HT-29 (cell line): ENCODE data around the gene RASA2. TPM values are rescaled to one million over a fixed set of nuclear protein-coding genes. Genes with fewer than 3 reads are reported as not detected.

Experiments used
- DNase-seq: peaks from one replicate; pipeline ENCODE4 v3.0.0-alpha.2; 2015; ENCODE audit warnings: low spot score
- total RNA-seq: library from RNA; depleted of rRNA; stranded (reverse); fragments of >200 nt; shearing (Covaris generic); gene quantifications from 2 replicates; pipeline ENCODE4 v1.2.3, GENCODE V29; 2014; rRNA removed

Gene RASA2, protein sequence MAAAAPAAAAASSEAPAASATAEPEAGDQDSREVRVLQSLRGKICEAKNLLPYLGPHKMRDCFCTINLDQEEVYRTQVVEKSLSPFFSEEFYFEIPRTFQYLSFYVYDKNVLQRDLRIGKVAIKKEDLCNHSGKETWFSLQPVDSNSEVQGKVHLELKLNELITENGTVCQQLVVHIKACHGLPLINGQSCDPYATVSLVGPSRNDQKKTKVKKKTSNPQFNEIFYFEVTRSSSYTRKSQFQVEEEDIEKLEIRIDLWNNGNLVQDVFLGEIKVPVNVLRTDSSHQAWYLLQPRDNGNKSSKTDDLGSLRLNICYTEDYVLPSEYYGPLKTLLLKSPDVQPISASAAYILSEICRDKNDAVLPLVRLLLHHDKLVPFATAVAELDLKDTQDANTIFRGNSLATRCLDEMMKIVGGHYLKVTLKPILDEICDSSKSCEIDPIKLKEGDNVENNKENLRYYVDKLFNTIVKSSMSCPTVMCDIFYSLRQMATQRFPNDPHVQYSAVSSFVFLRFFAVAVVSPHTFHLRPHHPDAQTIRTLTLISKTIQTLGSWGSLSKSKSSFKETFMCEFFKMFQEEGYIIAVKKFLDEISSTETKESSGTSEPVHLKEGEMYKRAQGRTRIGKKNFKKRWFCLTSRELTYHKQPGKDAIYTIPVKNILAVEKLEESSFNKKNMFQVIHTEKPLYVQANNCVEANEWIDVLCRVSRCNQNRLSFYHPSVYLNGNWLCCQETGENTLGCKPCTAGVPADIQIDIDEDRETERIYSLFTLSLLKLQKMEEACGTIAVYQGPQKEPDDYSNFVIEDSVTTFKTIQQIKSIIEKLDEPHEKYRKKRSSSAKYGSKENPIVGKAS
- total RNA-seq, result 2.7 and 3.0 TPM in 2 replicates

DNA sequence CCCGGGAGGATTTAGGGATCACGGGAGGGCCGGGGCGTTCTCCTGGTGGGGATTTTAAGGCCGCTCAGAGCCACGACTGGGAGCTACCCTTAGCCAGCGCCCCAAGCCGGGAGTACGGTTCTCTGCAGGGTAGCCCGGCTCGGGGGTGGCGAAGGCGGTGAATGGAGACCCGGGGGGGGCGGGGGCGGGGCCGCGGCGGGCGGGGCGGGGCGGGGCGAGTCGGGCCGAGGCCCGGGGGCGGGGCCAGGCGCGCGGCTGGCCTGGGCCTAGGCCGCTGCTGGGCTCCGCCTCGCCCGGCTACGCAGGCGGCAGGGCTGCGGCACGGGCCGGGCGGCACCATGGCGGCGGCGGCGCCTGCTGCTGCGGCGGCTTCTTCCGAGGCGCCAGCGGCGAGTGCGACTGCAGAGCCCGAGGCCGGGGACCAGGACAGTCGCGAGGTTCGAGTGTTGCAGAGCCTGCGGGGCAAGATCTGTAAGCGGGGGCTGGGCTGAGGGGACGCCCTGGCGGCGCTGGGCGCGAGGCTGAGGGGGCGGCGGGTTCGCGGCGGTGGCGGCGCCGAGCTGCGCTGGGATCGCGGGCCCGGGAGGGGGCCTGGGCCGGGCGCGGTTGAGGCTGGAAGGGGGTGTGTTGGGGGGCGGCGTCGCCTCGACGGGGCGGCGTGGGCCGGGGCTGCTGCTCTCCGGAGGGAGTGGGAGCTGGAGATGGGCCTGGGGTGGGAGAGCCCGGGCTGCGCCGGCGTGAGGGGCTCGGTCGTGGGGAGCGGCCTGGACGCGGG is at the start of gene RASA2:
RASA2 (plus strand) TSS at position 282 of the 775 bp plus-strand sequence; CDS start at position 339, 57 bp downstream.
- peak; percentile 73 for DNase-seq

DNA sequence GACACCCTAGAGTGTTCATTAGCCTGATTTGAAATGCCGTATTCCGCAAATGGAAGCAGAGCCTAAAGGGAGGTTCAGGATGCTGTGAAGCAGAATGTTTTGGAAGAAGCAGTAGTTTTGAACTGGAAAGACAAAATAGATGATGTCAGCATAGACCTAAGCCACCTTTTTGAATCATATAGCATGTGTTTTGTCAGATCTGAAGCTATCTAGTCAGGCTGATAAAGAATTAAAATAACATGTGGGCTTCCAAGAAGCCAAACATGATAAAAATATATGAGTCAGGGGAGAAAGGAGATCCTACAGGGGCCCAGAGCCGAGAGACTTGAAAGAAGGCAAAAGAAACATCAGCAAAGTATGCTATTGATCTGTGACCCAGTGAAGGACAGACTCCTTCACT is 47.2 kb upstream of the RASA2 start:
- DNase-seq, result no peak

DNA sequence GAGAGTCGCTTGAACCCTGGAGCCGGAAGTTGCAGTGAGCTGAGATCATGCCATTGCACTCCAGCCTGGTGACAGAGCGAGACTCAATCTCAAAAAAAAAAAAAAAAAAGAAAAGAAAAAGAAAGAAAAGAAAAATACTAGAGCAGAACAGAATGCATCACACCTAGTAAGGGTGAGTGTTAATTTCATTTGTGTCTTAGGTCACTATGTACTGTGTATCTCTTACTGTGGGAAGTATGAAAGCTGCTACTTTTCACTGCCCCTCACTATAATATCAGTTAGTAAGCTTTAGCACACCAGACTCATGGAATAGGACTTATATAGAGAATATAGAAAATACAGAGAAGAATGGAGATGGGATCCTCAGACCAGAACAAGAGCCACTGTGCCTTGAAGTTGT is 45.9 kb upstream of the RASA2 start:
- no peak for DNase-seq

DNA sequence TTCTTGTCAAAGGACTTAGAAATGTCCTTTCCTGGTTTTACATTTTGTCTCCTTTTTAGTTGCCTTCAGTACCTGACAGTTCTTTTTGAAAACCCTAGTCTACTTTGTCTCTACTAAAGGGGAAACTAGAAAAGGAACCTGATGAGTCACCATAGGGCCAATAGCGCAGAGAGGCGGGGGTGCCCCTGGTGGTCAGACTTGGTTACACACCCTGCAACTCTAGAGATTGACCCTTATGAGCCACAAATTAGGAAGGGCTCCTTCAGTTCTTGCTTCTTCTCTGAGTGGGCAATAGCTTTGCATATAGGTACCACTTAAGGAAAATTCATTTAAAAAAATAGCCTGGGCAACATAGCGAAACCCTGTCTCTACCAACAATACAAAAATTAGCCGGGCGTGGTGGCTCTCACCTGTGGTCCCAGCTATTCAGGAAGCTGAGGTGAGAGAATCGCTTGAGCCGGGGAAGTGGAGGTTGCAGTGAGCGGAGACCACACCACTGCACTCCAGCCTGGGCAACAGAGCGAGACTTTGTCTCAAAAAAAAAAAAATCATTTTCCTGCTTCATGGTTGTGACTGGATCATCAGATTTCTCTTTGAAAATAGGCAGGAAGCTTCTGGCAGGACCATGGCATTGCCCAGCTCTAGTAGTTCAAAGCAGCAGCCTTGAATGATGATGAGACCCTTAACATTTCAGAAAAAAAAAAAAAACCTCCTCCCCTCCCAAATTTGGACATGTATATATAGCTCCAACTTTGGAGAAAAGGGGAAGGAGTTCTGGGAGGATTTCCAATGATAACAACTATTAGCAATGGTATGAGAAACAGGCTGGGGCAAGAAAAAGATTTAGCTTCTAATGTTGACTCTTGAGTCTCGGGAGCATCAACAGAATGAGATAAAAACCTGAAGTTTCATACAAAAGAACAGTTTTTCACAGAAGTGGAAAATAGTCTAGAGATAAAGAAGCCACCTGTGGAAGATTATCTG is 45.2 kb upstream of the RASA2 start:
- peak; percentile 84 for DNase-seq

DNA sequence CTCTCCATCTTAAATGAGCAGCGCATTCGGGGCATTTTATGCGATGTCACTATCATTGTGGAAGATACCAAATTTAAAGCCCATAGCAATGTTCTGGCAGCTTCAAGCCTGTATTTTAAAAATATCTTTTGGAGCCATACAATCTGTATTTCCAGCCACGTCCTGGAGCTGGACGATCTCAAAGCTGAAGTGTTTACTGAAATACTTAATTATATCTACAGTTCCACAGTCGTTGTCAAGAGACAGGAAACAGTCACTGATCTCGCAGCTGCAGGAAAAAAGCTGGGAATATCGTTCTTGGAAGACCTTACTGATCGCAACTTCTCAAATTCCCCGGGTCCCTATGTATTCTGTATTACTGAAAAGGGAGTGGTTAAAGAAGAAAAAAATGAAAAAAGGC is 44.4 kb upstream of the RASA2 start:
- DNase-seq, result no peak

DNA sequence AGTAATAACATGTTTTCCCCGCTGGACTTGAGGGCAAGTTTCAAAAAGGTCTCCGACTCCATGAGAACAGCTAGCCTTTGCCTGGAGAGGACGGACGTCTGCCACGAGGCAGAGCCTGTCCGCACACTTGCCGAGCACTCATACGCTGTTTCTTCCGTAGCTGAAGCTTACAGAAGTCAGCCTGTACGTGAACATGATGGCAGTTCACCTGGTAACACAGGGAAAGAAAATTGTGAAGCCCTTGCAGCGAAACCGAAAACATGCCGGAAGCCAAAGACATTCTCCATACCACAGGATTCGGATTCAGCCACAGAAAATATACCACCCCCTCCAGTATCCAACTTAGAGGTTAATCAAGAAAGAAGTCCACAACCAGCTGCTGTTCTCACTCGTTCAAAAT is 43.9 kb upstream of the RASA2 start:
- DNase-seq, result no peak

DNA sequence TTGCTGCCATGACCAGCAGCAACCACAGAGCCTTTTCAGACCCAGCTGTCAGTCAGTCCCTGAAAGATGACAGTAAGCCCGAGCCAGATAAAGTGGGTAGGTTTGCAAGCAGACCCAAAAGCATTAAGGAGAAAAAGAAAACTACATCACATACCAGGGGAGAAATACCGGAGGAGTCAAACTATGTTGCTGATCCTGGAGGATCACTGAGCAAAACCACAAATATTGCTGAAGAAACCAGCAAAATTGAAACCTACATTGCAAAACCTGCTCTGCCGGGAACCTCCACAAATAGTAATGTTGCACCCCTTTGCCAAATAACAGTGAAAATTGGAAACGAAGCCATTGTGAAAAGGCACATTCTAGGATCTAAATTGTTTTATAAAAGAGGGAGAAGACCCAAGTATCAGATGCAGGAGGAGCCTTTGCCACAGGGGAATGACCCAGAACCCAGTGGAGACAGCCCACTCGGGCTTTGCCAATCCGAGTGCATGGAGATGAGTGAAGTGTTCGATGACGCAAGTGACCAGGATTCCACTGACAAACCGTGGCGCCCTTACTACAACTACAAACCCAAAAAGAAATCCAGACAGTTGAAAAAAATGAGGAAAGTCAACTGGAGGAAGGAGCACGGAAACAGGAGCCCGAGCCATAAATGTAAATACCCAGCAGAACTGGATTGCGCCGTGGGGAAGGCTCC is 42.1 kb upstream of the RASA2 start:
- DNase-seq, result no peak

DNA sequence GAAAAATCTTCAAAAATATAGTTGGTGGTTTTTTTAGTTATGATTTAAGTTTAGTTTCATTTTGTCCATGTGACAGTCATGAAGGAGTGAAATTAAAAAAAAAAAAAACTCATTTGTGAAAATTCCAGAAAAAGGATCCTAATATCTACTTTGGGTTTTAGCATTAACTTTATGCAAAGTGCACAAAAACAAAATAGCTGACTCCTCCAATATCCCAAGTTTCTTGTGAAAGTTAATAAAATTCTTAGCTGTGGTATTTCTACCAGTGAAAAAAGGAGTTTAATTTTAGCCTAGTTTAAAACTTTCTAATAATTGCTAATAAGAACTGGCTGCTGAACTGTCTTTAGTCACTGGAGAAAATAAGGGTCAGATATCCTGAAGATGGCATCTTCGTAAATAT is 40.8 kb upstream of the RASA2 start:
- DNase-seq, result no peak

DNA sequence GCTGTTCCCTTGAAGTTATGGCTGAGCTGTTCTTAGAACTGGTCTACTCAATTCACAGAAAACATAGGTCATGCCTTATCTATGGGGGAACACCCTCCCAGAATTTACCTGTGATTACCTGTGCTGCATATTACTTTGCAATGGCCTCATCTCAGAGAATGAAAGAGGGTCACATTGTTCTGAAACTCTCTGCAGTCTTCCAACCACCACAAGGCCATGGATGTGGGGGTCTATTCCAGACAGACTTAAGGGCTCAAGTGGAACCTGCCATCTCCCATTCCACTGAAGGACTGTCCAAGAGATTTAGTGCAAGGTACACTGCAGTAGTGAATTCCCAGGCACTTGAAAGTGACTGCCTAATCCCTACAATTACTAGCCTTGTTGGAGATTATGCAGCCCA is 40.1 kb upstream of the RASA2 start:
- DNase-seq, result no peak

DNA sequence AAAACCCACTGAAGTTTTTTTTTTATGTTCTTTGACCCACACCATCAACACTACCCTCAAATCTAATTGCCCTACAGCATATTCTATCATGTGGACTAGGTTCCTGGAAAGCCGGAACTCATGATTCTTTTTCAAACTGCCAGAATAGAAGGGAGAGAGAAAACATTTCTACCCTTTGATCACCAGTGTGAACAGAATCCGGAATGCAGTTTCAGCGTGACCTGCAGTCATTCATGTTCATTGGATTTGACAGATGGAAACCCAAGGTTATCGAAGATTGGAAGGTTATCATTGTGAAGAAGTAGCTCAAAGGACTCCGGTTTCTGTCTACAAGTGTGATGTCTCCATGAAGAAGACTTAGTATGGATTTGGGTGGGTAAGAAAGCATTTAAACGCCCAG is 39.4 kb upstream of the RASA2 start:
- no peak for DNase-seq

DNA sequence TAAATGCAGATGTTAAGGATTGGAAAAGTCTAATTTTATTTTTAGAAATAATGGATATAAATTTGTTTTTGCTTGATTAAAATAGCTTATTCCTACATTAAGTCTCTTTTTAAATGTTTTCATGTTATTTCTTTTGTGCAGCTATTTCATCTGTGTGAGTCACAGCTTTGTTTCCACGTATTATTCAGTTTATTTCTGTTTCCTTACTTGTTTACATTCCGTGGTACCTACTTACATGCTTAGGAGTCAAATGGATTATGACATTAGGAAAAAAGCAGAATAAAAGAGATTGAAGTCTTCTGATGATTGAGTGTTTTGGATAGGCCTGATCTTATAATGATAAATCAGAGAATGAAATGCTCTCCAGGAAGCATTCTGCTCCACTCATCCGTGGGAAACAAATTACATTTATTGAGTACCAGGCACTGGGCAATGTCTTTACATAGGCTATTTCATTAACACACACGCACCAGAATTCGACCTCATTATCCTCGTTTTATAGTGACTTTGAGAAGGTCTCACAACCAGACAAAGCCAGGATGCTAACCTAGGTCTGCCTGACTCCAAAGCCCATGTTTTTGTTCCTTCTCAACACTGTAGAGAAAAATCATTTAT is 38.1 kb upstream of the RASA2 start:
- DNase-seq, result no peak

DNA sequence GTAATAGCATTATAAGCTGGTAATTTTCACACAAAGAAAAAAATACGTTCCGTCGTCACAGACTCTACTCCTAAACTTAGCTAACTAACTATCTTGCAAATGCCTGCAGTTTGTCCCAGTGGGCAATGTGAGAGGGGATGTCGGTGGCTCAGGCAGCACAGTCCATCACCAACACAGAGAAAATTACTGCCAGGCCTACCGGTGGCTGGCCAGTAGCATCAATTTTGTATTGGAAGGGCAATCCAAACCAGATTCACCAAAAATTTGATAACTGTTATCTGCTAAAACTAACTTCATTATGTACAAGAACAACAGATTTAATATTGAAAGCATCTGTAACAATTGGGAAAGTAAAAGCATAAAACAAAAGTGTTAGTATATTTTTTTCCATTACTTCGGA is 37.4 kb upstream of the RASA2 start:
- no peak for DNase-seq

DNA sequence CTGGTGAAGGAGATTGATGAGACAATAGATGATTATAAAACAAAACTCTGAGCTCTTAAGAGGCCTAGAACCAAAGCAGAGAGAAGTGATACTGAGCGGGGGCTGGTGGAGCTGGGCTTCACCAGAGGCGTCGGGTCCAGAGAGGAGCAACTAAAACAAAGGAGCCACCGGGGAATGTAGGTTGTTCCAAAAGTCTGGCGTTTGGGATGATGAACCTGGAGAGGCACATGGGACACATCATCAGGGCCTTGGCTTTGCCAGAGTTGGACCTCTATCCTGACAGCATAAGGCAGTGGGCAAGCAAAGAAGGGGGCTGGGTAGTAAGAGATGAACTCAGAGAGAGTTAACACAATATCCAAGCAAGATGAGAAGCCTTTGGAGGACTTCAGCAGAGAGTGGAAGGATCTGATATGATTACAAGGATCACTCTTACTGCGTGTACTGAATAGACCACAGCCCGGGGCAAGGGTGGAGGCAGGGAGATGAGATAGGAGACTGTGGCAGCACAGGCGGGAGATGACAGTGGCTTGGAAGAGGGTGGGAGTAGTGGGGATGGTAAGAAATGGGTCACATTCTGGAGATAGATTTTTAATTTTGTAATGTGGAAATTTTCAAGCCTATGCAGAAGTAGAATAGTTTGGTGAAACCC is 36.0 kb upstream of the RASA2 start:
- DNase-seq, result no peak

DNA sequence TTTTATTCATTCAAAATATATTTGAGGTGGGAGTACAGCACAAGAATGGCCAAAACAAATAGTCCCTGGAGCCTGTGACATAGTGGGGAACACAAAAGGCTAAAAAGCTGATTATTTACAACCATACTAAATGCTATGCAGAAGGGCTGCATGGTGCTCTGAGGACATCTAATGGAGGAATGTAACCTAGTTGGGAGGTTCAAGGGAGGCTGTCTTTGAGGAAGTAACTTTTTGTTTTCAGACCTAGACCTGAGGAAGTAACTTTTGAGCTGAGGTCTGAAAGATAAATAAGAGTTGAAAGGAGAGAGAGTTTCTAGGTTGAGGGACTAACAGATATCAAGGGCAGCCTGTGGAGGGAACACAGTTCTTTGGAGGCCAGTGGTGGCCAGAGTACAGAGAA is 34.8 kb upstream of the RASA2 start:
- DNase-seq, result peak; percentile 63

DNA sequence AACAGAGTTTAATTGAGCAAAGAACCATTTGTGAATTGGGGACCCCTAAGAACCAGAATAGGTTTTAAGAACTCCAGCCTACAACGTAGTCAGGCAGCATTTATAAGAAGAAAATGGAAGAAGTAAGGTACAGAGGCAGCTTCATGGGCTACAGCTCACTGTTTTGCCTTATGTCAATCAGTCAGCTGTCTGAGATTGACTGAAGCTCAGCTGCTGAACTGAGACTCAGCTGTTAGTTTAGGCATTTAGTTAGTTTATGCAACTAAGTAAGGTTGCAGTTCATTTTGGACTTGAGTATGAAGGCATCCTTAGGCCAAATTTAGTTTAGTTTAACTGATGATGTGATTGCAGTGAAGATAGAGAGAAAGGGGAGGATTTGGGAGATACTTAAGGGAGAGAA is 34.1 kb upstream of the RASA2 start:
- DNase-seq, result no peak

DNA sequence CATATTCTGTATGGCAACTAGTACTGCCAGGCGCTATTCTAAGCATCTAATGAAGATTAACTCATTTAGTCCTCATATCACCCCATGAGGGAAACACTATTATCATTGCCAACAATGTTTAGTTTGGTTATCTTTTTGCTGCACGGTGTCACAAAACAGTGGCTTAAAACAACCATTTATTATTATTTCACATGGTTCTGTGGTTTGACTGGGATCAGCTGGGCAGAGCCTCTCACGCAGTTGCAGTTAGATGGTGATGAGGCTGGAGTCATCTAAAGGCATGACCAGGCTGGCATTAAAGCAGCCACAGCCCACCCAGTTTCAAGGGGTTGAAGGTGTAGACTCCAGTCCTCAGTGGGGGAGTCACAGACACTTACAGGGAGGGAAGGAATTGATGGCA is 32.8 kb upstream of the RASA2 start:
- DNase-seq, result no peak

DNA sequence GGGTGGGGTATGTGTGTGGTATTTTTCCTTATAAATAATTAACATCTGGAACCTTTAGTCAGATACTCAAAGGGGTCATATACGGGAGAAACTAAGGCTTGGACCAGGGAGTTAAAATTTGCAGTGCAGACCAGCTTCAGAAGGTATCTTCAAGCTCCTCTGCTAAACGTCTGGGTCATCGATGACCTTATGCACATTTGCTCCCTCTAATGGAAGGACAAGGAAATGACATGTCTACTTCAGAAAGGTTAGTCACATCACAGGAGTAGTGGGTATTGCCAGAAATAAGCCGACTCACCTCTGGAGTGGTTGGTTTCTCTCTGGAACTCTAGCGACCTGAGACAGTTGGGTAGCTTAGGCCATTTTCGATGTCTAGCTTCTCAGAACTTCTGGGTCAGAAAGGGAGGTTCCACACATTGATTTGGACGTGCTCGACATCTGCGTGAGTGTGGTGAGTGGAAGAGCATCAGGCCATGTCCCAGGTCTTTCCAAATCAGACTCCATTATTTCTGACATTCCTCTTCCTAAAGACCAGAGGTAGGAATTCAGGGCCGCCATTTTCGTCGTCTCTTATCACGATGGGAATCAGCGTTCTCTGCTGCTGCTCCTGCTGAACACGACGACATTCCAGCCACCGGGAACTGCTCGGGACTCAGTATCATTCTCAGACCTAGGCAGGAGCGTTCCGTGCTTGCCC is 31.8 kb upstream of the RASA2 start:
- peak; percentile 77 for DNase-seq

DNA sequence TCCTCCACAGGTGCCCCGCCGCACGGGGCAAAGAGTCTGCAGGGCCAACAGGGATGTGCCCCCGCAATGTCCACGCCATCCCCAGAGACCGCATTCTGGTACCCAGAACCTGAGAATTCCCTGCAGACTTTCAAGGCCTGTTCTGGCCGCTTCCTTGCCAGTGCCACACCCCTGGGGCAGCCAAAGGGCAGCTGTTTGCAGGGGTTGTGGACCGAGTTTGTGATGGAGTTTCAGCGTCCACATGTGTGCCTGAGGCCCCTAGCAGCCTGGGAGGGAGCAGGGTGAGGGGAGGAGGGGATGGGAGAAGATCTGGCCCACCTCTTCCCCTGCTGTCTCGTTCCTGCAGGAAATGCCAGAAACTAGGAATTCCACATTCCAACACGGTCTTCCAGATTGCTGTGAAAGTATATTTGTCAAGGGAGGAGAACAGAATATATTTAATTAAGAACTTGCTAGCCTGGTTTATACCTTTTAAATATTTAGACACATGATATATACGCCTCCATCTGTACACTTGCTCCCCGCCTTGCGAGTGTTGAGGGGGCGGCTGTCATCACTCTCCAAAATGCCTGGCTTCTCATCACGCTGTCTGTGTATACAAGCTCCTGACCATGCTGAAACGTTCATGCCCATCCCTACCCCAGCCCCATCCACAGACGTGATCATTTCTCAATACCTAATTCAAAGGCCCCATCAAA is 31.1 kb upstream of the RASA2 start:
- DNase-seq, result no peak
